Activated CD8-positive, alpha-beta memory T cell treated with anti-CD3 and anti-CD28 coated beads, Interleukin-2, amount 50 U/mL, for 48 hours (primary cell): ENCODE results near the gene RNF144A.
A peak's percentile ranks its signal among the peaks of the same experiment; 100 is the strongest.

ENCODE experiments used
- DNase-seq: peaks from one replicate; pipeline ENCODE4 v3.0.0-alpha.2; 2020

RNF144A gene

DNA sequence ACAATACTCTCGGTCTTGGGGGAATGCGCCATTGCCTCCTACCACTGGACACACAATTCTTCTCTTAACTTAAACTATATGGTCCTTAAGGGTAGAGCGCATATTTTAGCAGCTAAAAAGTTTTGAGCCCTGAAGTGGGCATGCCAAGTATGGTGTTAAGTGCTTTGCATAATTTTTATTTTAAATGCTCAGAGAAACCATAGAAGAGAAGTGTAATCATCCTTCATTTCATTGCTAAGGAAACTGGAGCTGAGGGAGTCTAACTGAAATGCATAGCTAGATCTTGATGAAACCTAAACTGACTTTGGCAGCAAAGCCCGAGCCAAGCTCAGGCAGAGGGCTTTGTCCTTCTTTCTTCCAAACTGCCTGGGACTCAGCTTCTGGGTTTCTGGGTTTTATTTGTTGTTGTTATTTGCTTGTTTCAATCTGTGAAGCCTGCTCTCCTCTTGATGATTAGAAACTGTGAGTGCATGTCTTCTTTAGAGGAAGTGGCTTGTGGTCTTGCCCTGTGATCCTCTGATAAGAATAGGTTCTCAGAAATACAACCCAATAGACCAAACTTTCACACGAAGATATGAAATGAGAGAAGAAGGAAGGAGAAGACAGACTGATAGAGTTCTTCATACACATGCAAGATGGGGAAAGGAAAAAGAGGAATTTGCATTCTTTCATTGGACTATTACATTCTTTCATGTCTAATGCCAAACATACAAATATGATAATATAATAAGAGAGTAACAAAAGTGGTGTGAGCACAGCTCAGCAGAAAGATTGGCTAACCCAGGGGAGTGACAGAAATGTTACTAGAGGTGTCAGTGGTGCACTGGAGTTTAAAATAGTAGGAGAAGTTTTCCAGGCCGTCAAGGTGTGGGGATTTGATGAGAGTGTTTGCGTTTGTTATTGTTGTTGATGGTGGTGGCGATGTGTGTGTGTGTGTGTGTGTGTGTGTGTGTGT is 7.5 kb upstream of the RNF144A start:
- no peak for DNase-seq

DNA sequence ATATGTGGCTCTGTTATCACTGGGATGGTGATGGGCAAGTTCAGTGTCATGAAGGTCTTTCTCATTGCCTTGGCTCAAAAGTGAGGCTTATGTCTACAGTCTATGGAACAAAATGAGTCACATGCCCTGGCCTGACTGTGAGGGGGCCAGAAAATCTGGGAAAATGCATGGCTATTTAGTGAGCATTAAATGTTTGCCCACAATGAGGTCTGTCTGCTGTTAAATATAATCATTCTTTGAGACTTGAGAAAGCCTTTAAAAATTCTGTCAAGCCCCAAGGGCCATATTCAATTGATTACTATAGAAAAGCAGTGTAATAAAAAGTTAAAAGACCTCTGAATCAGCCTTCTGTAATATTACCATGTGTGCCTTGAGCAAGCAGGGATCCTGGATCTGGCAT is 5.5 kb upstream of the RNF144A start:
- DNase-seq: no peak

- no peak for DNase-seq
Observed at GRCh38 chr2:6913415-6914157, 3.6 kb upstream of the RNF144A start.

- no peak for DNase-seq
Observed at GRCh38 chr2:6914828-6915227, 2.4 kb upstream of the RNF144A start.

- no peak for DNase-seq
Observed at GRCh38 chr2:6915399-6915798, 1.8 kb upstream of the RNF144A start.

DNA sequence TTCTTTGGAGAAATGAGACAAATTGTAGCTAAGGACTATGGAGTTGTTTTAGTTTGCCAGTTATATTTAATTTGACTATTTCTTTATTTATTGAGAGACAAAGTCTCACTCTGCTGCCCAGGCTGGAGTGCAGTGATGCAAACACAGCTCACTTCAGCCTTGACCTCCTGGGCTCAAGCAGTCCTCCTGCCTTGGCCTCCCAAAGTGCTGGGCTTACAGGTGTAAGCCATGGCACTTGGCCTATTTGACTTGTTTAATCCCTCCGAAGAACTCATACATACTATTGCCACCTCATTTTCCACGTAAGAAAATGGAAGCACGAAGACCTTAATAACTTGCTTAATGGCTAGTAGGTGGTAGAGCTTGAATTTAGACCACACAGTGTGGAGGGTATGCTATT is 988 bp upstream of the RNF144A start:
- DNase-seq: no peak

- DNase-seq: no peak
Observed at GRCh38 chr2:6916736-6917070, 509 bp upstream of the RNF144A start.

DNA sequence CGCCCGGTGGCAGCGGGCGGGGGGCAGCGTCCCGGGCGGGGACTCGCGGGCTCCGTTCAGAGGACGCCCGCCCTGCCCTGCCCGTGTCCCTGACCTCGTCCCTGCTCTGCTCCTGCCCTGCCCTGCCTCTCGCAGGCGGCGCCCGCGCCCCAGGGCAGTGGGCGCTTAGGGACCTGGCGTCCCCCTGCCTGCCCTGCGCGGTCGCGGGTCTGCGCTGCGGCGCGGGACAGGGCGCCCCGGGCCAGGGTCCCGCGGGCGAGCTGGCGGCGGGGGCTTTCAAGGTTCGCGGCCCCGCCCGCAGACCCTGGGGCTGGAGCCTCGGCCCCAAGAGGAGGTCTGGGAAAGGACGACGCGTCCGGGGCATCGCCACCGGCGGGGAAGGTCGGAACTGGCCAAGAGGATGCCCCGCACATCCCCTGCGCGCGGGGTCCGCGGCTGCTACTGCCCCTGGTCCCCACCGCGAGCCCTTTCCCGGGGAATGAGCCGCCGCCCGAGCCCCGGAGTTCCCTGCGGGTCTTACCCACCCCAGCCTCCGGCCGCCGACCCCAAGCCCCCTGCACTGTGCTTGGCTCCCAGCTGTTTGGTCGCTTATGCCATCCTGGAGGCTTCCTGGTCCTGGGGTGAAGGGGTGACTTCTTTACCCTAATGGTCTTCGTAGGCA is 679 bp downstream of the RNF144A start:
- no peak for DNase-seq

- no peak for DNase-seq
Observed at GRCh38 chr2:6919901-6920742, 2.9 kb downstream of the RNF144A start.

GRCh38 chr2:6920743-6921064 is 3.5 kb downstream of the RNF144A start:
- no peak for DNase-seq

DNA sequence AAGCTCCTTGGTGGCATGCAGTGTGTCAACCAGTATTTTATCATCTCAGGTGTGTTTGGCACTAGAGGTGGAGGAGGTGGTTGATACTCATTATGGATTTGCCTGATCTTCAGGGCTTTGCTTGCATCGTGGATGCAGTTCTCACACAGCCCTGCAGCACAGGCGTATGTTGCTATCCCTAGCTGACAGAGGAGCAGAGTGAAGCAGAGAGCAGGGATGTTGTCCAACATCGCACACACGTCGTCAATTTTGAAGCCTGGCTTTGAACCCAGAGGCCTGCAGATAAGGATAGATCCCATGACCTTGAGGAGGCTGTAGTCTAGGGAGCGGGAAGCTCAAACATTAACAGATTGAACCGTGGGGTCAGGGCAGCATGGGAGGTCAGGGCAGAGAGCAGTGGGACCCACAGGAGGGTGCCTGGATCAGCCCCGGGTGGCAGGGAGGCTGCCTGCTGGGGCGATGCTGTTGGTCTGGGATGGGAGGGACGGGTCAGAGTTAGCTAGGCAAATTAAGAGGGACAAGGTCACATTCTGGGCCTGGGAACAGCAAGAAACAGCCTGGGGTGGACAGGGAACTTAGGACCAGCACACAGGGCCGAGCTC is 4.2 kb downstream of the RNF144A start:
- no peak for DNase-seq

DNA sequence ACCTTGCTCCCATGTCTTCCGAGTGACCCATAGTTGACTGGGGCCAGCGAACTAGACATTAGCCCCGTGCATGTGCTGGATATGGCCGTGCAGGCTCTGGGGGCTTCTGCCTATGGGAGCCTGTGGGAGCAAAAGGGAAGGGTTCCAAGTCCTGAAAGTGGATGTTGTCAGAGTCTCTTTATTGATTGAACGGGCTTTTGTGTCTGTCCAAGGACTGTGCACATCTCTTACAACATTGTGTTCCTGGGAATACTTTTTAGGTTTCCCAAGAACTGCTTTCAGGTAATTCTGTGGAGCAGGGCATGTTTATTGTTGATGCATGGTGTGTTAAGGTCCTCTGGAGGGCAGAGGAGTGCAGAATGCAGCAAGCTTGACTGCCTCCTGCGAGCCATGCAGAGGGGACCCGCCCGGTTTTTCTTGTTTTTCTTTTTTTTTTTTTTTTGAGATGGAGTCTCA is 5.0 kb downstream of the RNF144A start:
- no peak for DNase-seq

DNA sequence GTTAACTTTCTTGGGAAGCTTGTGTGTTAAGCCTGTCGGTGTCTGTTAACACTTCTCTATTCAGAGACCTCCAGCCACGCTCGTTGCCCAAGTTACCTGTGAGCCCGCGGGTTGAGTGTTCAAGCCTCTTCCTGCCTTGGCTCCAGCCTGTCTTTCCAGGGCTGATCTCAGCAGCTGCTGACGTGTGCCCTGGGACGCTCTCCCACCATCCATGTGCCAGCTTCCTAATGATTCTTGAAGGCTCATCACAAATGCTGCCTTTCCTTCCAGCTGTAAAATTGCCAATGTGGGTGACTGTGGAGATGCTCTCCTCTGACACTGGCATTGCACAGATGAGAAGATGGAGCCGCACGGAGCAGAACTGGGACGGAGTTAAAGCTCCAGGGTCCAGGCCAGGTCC is 6.1 kb downstream of the RNF144A start:
- peak; percentile 28 for DNase-seq

DNA sequence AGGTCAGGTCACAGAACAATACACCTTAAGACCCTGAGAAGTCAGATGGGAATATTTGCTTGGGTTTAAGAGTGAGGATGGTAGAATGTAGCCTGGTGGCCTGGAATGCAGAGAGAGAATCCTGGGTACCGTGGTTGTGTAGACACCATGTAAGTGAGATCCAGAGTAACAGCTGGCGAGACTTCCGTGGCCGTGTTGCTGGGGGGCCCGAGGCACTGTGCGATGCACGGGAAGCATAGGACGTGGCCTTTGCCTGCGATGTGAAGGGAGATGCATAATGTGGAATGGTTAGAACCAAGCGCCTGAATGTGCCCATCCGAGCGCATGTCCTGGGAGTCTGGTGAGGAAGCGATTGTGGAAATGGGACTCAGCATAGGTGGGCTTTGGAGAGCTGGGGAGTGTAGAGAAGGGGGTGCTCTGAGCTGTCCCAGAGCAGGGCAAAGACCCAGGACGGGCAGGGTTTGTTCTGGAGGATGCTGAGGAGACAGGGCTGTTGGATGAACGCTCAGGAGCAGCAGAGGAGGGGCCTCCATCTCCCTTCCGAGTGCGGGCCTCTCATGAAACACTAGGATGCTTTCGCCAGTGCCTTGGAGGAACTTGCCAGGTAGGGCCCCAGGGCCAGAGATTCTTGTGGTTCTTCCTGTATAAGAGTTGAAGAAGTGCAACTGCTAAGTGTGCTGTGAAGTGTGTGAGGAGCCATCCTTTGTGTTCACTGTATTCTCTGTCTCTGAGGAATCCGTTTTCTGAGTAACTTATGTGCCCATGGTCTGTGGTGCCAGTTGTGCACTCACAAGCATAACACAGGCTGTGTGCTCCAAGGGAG is 7.1 kb downstream of the RNF144A start:
- peak; percentile 46 for DNase-seq

- peak; percentile 32 for DNase-seq
Observed at GRCh38 chr2:6924924-6925409, 7.8 kb downstream of the RNF144A start.

DNA sequence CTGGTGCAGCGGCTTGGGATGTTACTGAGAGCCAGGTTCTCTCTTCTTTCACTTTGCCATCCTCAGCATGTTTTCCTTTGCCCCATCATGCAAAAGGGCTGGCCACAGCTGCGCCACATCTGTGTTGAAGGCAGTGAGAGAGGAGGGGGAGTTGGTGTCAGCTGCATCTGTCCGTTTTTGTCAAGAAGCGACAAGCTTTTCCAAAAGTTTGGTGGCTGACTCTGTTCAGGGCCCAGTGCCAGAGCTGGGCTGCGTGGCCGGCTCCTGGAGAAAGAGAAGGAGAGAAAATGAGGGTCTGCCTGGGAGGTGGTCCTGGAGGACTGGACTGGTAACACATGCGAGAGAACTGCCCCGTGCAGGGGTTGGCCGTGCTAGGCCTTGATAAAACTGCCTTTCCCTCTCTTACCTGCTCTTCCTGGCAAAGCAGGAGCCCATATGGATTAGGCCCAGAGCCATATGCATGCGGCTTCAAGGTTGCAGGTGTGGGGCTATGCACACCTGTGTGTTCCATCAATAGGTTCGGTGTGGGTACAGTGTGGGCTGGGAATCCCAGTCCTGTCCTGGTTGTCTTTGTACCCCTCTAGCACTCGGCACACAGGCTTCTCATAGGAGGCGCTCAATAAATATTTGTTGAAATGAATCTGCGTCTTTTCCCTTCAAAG is 9.0 kb downstream of the RNF144A start:
- DNase-seq: peak; percentile 36

DNA sequence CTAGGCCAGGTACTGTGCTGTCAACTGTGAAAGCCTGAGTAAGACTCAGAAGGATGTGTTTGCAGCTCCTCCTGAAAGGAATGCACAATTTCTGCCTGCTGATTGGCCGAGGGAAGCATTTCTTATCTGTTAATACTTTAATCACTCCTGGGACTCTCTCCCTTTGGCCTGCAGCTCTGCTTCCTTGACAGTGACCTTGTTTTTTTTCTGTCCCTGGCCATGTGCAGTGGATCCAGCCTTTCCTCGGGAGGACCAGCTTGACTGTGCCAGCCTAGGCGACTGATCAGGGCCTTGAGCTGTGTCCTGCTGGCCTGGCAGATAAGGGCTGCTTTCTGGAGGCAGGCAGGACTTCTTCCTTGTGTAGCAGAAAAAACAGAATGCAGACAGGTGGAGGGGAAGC is 10.0 kb downstream of the RNF144A start:
- peak; percentile 37 for DNase-seq

DNA sequence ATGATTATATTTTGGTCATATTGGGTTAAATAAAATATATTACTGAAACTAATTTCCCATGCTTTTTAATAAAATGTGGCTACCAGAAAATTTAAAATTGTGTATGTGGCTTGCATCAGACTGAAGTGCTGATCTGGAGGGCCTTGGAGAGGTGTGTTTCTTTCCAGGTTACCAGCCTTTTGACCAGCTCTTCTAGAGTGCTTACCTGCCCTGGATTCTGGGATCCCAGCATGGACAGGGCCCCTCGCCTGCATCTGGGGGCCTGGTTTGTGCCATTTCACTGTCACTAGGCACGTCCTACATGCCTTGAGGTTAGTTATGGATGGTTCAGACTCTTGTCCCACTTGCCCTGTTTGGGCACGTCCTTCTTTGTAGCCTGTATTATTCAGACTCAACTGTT is 10.5 kb downstream of the RNF144A start:
- no peak for DNase-seq

DNA sequence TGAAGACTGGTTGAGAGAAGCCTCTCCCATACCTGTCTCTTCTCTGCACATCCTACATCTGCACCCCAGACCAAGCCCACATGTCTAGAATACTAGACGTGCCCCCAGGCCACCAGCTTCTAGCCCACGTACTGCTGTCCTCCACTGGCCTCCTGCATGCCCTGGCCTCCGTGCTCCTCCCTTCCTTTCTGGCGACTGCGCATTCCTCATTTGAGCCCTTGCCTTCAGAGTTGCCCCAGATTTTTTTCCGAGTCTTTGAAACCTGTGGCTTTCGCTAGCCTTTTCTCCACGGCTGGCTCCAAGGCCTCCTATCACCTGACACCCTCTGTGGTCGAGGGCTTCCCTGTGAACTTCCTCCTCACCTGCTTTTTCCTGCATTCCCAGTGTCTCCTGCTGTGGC is 11.2 kb downstream of the RNF144A start:
- DNase-seq: peak; percentile 30

DNA sequence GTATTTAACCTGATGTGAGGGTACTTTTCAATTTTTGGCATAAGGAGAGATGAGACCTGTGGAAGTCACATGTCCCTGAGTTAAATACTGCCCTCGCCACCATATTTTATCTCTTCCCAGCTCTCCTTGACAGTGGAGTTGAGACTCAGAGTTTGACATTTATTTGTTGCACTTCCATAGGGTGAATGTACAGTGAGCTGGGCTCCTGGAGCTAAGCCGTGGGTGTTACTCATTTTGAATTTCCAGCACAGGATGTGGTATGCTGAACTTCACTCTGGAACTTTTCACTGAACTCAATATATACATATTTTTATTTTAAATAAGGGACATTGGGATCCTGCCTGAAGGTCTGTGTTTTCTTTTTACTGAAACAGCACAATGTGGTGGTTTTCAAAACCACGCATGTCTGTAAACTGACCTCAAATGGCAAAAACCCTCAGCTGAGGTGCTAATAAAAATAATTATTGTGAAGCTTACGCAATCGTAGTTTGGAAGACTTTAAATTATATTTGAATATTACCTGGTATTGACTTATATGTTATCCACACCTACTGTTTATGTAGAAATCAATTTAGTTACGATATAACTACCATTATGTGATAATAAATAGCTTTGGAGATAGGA is 12.1 kb downstream of the RNF144A start:
- no peak for DNase-seq
